Skeletal muscle tissue (tissue), 4 donors: ENCODE data around the gene SLC25A44. TPM values are rescaled to one million over a fixed set of nuclear protein-coding genes. Genes with fewer than 3 reads are reported as not detected.

Experiments
- H3K27ac ChIP-seq: one replicate; pipeline ENCODE4 v1.7.0; 2013; ENCODE audit warnings: mild to moderate bottlenecking, low read depth, low read length, inconsistent platforms
- H3K27me3 ChIP-seq, 3 donors: one replicate each; pipeline ENCODE4 v1.7.0; 2013; ENCODE audit warnings: low read length in 3 of 3; ENCODE audit not compliant: control insufficient read depth in 3 of 3, insufficient read depth in 3 of 3
- H3K36me3 ChIP-seq, 3 donors: one replicate each; pipeline ENCODE4 v1.7.0; 2013; ENCODE audit warnings: low read length in 3 of 3; ENCODE audit not compliant: control insufficient read depth in 3 of 3, insufficient read depth in 3 of 3
- H3K4me1 ChIP-seq, 3 donors: one replicate each; pipeline ENCODE4 v1.7.0; 2013; ENCODE audit warnings: low read length in 3 of 3, mild to moderate bottlenecking in 3 of 3; ENCODE audit not compliant: control insufficient read depth in 3 of 3, insufficient read depth in 3 of 3
- H3K4me3 ChIP-seq, 3 donors: one replicate each; pipeline ENCODE4 v1.7.0; 2013; ENCODE audit warnings: low read length in 3 of 3
- H3K9ac ChIP-seq, 3 donors: one replicate each; pipeline ENCODE4 v1.7.0; 2013; ENCODE audit warnings: low read length in 3 of 3, mild to moderate bottlenecking in 3 of 3, moderate library complexity in 2 of 3, low read depth in 1 of 3
- H3K9me3 ChIP-seq, 3 donors: one replicate each; pipeline ENCODE4 v1.7.0; 2013; ENCODE audit warnings: low read length in 3 of 3; ENCODE audit not compliant: control insufficient read depth in 3 of 3
- total RNA-seq: library from RNA; depleted of rRNA; stranded (reverse); fragments of >200 nt; gene quantifications from one replicate; pipeline ENCODE4 v1.2.3, GENCODE V29; 2014
- donor health status: Osteomylitis.

The SLC25A44 gene
- total RNA-seq, 1 donor from 2014 or later: 3.1 TPM

DNA sequence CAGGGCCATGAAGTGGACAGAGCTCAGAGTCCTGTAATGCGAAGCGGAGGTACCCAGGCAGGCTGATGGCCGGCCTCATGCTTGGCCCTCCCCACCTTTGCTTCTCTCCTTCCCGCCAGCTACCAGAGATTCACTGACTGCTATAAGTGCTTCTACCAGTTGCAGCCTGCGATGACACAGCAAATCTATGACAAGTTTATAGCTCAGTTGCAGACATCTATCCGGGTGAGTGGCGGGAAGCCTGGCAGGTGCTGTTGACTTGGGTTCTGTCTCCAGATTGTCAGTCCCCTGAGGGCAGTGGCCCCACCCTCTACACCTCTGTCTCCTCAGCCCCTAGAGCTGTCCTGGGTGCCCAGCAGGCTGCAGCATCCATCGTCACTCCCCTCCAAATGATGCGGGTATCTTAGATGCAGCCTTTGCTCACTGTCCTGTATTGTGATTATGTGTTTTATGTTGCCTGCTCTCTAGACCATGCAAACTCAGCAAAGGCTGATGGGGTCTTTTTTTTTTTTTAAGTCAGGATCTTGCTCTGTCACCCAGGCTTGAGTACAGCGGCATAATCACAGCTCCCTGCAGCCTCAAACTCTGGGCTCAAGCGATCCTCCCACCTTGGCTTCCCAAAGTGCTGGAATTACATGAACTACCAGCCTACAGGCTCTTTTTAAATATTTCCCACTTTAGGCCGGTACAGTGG, 38.4 kb downstream of the SLC25A44 start:
- H3K9me3 ChIP-seq: no peaks in the 10 kb centered on the region
- peaks cover 2 to 6% (median 5%) of the 10 kb centered on the region in 3 donors for H3K4me1 ChIP-seq
- H3K27me3 ChIP-seq: no peaks in the 10 kb centered on the region
- no peak overlapping the region for H3K9ac ChIP-seq
- peaks cover 28 to 43% (median 33%) of the 10 kb centered on the region in 3 donors for H3K36me3 ChIP-seq
- no peak overlapping the region for H3K4me3 ChIP-seq
- H3K27ac ChIP-seq: no peak overlapping the region

DNA sequence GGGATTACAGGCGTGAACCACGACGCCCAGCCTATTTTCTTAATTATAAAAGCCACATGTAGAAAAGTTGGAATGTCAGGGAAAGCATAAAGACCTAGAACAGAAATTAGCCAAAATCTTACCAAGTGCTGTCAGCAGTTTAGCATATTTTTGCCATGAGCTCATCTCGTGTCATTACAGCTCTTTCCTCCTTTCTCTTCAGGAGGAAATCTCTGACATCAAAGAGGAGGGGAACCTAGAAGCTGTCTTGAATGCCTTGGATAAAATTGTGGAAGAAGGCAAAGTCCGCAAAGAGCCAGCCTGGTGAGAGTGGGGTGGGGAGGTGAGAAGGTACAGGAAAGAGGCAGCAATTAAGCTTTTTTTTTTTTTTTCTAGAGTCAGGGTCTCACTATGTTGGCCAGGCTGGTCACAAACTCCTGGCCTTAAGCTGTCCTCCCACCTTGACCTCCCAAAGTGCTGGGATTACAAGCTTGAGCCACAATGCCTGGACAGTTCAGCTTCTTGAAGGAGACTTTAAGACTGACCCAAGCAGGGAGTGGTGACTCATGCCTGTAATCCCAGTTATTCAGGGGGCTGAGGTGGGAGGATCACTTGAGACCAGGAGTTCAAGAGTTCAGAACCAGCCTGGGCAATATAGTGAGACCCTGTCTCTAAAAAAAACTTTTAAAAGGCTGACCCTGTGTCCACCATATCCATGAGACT, 39.7 kb downstream of the SLC25A44 start:
- peaks cover 34 to 49% (median 38%) of the 10 kb centered on the region in 3 donors for H3K36me3 ChIP-seq

DNA sequence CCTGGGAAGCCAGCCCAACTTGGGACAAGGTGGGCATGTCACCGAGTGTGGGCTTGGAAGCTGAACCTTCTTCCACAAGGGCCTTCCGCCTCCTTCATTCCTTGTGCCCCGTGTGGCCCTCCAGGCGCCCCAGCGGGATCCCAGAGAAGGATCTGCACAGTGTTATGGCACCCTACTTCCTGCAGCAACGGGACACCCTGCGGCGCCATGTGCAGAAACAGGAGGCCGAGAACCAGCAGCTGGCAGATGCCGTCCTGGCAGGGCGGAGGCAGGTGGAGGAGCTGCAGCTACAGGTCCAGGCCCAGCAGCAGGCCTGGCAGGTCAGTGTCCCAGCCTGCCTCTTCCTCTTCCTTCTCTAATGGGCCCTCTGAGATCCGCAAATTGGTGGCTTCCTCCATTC, 42.3 kb downstream of the SLC25A44 start:
- Histone ChIP-seq H3K9ac (no peak overlapping the region), H3K36me3 (peaks cover 52 to 60% (median 56%) of the 10 kb centered on the region in 3 donors), H3K27ac (no peak overlapping the region), H3K27me3 (peaks cover 0 to under 1% (median 0%) of the 10 kb centered on the region in 3 donors), H3K4me1 (peaks cover 0 to 6% (median 0%) of the 10 kb centered on the region in 3 donors), H3K4me3 (no peak overlapping the region), H3K9me3 (no peaks in the 10 kb centered on the region)

More for the DNA sequence above, 39.7 kb downstream of the SLC25A44 start:
- Histone ChIP-seq H3K27me3 (no peaks in the 10 kb centered on the region), H3K4me3 (no peak overlapping the region), H3K9me3 (no peaks in the 10 kb centered on the region), H3K9ac (no peak overlapping the region), H3K4me1 (peaks cover 2 to 6% (median 2%) of the 10 kb centered on the region in 3 donors), H3K27ac (no peak overlapping the region)

DNA sequence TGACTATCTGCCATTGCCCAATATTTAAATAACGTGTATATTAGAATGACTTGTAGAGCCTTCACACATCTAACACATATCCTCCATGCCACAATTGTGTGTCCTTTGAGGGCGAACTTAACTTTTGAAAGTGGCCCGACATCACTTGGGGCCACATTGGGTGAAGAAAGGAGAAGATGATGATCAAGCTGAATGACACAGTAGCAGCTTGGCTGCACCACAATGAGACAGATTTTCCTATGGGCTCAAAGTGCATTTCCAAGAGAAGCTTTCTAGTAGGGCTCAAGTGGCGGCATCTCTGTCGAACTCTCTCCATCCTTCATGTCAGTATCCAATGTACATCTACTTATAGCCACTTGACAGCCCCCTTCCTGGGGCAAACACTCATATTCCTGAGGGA, 44.3 kb downstream of the SLC25A44 start:
- Histone ChIP-seq H3K36me3 (peaks cover 50 to 64% (median 54%) of the 10 kb centered on the region in 3 donors), H3K9ac (no peak overlapping the region)

DNA sequence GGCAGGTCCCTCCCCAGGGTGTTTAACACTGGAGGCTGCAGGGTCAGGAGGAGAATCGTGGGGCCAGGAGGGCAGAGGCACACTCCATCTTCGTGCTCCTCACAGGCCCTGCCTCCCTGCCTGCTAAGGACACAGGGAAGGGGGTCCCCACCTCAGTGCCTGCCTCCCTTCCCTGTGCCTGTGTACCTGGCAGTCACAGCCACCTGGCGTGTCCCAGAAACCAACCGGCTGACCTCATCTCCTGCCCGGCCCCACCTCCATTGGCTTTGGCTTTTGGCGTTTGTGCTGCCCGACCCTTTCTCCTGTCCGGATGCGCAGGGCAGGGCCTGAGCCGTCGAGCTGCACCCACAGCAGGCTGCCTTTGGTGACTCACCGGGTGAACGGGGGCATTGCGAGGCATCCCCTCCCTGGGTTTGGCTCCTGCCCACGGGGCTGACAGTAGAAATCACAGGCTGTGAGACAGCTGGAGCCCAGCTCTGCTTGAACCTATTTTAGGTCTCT, 47.5 kb downstream of the SLC25A44 start:
- H3K9ac ChIP-seq: no peak overlapping the region
- peaks cover 37 to 47% (median 38%) of the 10 kb centered on the region in 3 donors for H3K36me3 ChIP-seq

More for the DNA sequence above, 44.3 kb downstream of the SLC25A44 start:
- Histone ChIP-seq H3K4me1 (no peaks in the 10 kb centered on the region), H3K9me3 (no peaks in the 10 kb centered on the region), H3K27me3 (peaks cover 0 to 3% (median 0%) of the 10 kb centered on the region in 3 donors), H3K4me3 (no peak overlapping the region), H3K27ac (no peak overlapping the region)

DNA sequence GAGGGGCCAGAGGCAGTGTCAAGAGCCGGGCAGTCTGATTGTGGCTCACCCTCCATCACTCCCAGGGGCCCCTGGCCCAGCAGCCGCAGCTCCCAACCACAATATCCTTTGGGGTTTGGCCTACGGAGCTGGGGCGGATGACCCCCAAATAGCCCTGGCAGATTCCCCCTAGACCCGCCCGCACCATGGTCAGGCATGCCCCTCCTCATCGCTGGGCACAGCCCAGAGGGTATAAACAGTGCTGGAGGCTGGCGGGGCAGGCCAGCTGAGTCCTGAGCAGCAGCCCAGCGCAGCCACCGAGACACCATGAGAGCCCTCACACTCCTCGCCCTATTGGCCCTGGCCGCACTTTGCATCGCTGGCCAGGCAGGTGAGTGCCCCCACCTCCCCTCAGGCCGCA, 48.0 kb downstream of the SLC25A44 start, which contains the start of gene BGLAP:
Gene BGLAP, plus strand, starts transcription at position 259 of the 400 bp plus-strand sequence. Its CDS starts 48 bp downstream, at position 307.
- Histone ChIP-seq H3K4me3 (no peak within 1 kb of the TSS), H3K9ac (no peak within 1 kb of the TSS), H3K9me3 (no peaks in the 10 kb centered on the region), H3K36me3 (peaks cover 31 to 42% (median 32%) of the 10 kb centered on the region in 3 donors), H3K27ac (no peak within 1 kb of the TSS), H3K4me1 (peaks cover 11 to 14% (median 14%) of the 10 kb centered on the region in 3 donors), H3K27me3 (peaks cover 19 to 30% (median 28%) of the 10 kb centered on the region in 3 donors)

More for the DNA sequence above, 47.5 kb downstream of the SLC25A44 start:
- no peak overlapping the region for H3K27ac ChIP-seq
- no peaks in the 10 kb centered on the region for H3K9me3 ChIP-seq
- H3K27me3 ChIP-seq: peaks cover 19 to 24% (median 23%) of the 10 kb centered on the region in 3 donors
- peaks cover 10 to 11% (median 10%) of the 10 kb centered on the region in 3 donors for H3K4me1 ChIP-seq
- no peak overlapping the region for H3K4me3 ChIP-seq

DNA sequence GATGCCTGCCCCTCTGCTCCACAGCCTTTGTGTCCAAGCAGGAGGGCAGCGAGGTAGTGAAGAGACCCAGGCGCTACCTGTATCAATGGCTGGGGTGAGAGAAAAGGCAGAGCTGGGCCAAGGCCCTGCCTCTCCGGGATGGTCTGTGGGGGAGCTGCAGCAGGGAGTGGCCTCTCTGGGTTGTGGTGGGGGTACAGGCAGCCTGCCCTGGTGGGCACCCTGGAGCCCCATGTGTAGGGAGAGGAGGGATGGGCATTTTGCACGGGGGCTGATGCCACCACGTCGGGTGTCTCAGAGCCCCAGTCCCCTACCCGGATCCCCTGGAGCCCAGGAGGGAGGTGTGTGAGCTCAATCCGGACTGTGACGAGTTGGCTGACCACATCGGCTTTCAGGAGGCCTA, 48.8 kb downstream of the SLC25A44 start:
- Histone ChIP-seq H3K27me3 (peaks cover 19 to 31% (median 28%) of the 10 kb centered on the region in 3 donors), H3K9me3 (no peaks in the 10 kb centered on the region), H3K4me1 (peaks cover 16 to 23% (median 20%) of the 10 kb centered on the region in 3 donors), H3K36me3 (peaks cover 27 to 36% (median 27%) of the 10 kb centered on the region in 3 donors), H3K9ac (no peak overlapping the region), H3K4me3 (no peak overlapping the region), H3K27ac (no peak overlapping the region)

DNA sequence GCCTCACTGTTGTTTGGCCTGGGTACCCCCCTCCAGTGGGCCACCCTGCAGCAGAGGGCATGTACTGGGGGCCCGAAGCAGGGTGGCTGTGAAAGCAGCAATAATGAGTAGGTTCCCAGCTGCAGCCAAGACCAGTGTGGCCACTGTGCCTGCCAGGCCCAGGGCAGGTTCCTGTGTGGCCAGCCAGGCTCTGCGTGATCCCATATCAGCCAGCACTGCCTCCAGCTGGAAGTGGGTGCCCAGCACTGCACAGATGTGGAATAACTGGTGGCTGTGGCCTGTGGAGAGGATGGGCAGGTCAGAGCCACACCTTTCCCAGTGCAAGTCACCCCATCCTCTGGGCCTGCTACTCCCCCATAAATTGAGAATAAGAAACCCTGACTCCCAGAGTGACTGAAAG, 50.2 kb downstream of the SLC25A44 start:
- no peaks in the 10 kb centered on the region for H3K9me3 ChIP-seq
- peaks cover 21 to 28% (median 22%) of the 10 kb centered on the region in 3 donors for H3K4me1 ChIP-seq
- H3K27me3 ChIP-seq: peaks cover 19 to 31% (median 28%) of the 10 kb centered on the region in 3 donors
- peaks cover 15 to 22% (median 16%) of the 10 kb centered on the region in 3 donors for H3K36me3 ChIP-seq
- no peak overlapping the region for H3K4me3 ChIP-seq
- H3K27ac ChIP-seq: no peak overlapping the region
- no peak overlapping the region for H3K9ac ChIP-seq

DNA sequence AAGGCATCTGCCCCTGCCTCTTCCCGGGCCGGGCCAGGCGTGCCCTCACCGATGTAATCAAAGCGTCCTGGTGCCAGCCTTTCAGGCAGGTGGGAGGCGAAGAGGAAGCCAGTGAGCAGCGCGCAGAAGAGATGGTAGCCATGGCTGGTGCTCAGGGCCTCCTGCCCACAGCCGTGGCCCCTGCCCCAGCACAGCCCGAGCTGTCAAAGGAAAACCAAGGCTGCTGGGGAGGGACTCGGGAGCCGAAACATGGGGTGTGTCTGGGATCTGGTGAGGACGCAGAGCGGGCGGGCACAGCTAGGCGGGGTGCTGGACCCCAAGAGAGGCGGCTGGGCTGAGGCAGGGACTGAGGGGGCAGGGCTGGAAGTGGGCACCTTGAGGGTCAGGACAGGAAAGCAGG, 50.8 kb downstream of the SLC25A44 start:
- H3K36me3 ChIP-seq: peaks cover 13 to 20% (median 15%) of the 10 kb centered on the region in 3 donors
- H3K4me3 ChIP-seq: no peak overlapping the region
- H3K9me3 ChIP-seq: no peaks in the 10 kb centered on the region
- H3K9ac ChIP-seq: no peak overlapping the region
- peaks cover 21 to 28% (median 22%) of the 10 kb centered on the region in 3 donors for H3K4me1 ChIP-seq
- no peak overlapping the region for H3K27ac ChIP-seq
- H3K27me3 ChIP-seq: peaks cover 19 to 31% (median 28%) of the 10 kb centered on the region in 3 donors
